OCI-LY1 (cell line): ENCODE results near the gene ADGRA3.

Experiments used
- EZH2 ChIP-seq: fragments of 200-600 bp; sonication (generic), shearing (Covaris generic); IDR thresholded peaks from 2 replicates; pipeline ENCODE4 v1.8.0; 2017; ENCODE audit warnings: borderline replicate concordance, mixed run types, mild to moderate bottlenecking, antibody characterized with exemption, low read length, moderate library complexity, mixed read lengths
- TF ChIP-seq, protein P1 (sequence below): fragments of 200-600 bp; sonication (generic), shearing (Covaris generic); IDR thresholded peaks from 2 replicates; pipeline ENCODE4 v1.5.1; 2017; ENCODE audit warnings: mild to moderate bottlenecking, antibody characterized with exemption, low read length, moderate library complexity, mixed read lengths

DNA sequence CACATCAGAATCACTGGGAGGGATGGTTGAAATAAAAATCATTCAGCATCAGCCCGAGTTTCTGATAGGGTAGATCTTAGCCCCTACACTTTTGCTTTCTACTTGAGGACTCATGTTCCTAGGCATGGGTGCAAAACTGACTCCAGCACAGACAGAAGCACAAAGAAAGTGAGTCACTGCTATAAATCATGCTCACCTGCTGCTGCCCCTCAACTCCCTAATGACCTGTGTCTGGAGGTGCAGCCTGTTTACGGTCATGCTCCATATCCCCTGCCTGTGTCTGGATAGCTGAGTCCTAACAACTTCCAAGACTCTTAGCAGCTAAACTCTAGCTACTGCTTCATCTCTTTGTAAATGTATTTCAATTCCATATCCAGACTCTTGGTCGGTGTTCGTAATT, 57.8 kb downstream of the ADGRA3 start:
- no peak for TF ChIP-seq EZH2
- TF ChIP-seq, protein P1, sequence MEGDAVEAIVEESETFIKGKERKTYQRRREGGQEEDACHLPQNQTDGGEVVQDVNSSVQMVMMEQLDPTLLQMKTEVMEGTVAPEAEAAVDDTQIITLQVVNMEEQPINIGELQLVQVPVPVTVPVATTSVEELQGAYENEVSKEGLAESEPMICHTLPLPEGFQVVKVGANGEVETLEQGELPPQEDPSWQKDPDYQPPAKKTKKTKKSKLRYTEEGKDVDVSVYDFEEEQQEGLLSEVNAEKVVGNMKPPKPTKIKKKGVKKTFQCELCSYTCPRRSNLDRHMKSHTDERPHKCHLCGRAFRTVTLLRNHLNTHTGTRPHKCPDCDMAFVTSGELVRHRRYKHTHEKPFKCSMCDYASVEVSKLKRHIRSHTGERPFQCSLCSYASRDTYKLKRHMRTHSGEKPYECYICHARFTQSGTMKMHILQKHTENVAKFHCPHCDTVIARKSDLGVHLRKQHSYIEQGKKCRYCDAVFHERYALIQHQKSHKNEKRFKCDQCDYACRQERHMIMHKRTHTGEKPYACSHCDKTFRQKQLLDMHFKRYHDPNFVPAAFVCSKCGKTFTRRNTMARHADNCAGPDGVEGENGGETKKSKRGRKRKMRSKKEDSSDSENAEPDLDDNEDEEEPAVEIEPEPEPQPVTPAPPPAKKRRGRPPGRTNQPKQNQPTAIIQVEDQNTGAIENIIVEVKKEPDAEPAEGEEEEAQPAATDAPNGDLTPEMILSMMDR = no peak
